ENCODE results near the gene TRIM75. TPM values are rescaled to one million over a fixed set of nuclear protein-coding genes. Genes with fewer than 3 reads are reported as not detected.

The TRIM75 gene
- polyA plus RNA-seq, 1 of the 3 experiments (the other 2 are of a cell fraction): not detected

DNA sequence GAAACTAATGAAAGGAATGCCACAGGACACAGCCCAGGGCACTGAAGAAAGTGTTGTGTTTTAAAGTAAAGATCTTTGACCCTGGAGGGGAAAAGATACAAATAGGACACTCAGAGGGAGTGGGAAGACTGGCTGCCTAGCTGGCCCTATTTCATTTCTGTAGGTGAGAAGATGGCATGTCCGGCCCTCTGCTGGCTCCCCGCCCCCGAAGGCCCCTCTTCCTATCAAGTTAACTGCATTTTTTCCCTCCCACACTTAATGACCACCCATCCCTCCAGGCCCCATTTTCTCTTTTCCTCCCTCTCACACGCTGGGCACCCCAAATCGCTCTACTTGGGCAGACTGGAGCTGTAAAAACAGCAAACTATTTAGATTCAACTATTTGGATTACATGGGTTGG is 5.5 kb upstream of the TRIM75 start (continued):
- TF ChIP-seq, protein P1, sequence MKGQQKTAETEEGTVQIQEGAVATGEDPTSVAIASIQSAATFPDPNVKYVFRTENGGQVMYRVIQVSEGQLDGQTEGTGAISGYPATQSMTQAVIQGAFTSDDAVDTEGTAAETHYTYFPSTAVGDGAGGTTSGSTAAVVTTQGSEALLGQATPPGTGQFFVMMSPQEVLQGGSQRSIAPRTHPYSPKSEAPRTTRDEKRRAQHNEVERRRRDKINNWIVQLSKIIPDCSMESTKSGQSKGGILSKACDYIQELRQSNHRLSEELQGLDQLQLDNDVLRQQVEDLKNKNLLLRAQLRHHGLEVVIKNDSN (IDR thresholded peaks at IDR 0.05; ENCODE audit: borderline replicate concordance, low read depth): no peak
- TF ChIP-seq TAF1 (IDR thresholded peaks at IDR 0.05; ENCODE audit: borderline replicate concordance, low read depth, low read length) (no peak), EZH2phosphoT487 (IDR thresholded peaks at IDR 0.05; ENCODE audit: borderline replicate concordance, low read depth) (no peak)
- TF ChIP-seq, protein P2, sequence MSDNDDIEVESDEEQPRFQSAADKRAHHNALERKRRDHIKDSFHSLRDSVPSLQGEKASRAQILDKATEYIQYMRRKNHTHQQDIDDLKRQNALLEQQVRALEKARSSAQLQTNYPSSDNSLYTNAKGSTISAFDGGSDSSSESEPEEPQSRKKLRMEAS (IDR thresholded peaks at IDR 0.05; ENCODE audit: low read depth): no peak

DNA sequence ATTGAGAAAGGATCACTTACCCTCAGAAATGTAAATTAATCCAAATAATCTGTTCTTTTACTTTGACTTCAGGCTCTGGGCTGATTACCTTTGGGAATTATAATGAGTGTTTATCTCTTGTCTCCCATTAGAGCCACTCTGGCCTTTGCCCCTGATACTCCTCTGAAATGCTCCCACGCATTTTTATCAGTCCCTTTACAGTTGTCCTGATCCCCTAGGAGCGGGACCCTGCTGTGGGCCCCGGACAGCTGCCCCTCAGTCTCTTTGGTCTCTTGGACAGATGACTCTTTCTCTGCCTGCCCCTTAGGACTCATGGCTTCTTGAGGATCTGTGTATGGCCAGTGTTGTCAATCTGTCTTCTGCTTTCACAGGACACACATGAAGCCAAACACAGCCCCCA is 1.0 kb upstream of the TRIM75 start:
- WGBS (ENCODE audit: low lambda C conversion rate): 21% methylated on average over 3 of the region's 3 CpGs
- Histone ChIP-seq H3K4me2 (no peak overlapping the region), H3K9me3 (no peaks in the 10 kb centered on the region), H3K27me3 (ENCODE audit: insufficient read depth) (no peaks in the 10 kb centered on the region; the same call in 1 of the 2 replicates), H2AFZ (ENCODE audit: low read depth) (no peak overlapping the region), H3K79me2 (ENCODE audit: insufficient read depth) (no peaks in the 10 kb centered on the region), H3K4me1 (ENCODE audit: control insufficient read depth in 1 of 2, insufficient read depth in 2 of 2, low read depth in 1 of 2, low read length in 1 of 2) (no peaks in the 10 kb centered on the region), H3K36me3 (replicated peaks in 1 of 2; ENCODE audit: control insufficient read depth in 1 of 2, insufficient read depth in 2 of 2, low read length in 1 of 2) (no peaks in the 10 kb centered on the region), H3F3A (replicated peaks; ENCODE audit: insufficient read depth) (no peaks in the 10 kb centered on the region), H4K20me1 (ENCODE audit: insufficient read depth) (no peaks in the 10 kb centered on the region), H3K9me2 (no peaks in the 10 kb centered on the region), H3K27ac (ENCODE audit: low read depth in 2 of 2, low read length in 1 of 2) (no peak overlapping the region), H3K9ac (no peak overlapping the region), H3K4me3 (ENCODE audit: low read depth in 2 of 2, low read length in 1 of 2) (no peak overlapping the region)
- ChIA-PET POLR2A (no interaction called here), CTCF (interaction anchor here (0.9 kb wide), 1 partner anchor 111 kb away, joined by 3 read pairs; no protein-coding TSS in a partner anchor)
- TF ChIP-seq, protein P3, sequence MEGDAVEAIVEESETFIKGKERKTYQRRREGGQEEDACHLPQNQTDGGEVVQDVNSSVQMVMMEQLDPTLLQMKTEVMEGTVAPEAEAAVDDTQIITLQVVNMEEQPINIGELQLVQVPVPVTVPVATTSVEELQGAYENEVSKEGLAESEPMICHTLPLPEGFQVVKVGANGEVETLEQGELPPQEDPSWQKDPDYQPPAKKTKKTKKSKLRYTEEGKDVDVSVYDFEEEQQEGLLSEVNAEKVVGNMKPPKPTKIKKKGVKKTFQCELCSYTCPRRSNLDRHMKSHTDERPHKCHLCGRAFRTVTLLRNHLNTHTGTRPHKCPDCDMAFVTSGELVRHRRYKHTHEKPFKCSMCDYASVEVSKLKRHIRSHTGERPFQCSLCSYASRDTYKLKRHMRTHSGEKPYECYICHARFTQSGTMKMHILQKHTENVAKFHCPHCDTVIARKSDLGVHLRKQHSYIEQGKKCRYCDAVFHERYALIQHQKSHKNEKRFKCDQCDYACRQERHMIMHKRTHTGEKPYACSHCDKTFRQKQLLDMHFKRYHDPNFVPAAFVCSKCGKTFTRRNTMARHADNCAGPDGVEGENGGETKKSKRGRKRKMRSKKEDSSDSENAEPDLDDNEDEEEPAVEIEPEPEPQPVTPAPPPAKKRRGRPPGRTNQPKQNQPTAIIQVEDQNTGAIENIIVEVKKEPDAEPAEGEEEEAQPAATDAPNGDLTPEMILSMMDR (IDR thresholded peaks at IDR 0.05): no peak
- TF ChIP-seq TEAD4 (IDR thresholded peaks at IDR 0.05; ENCODE audit: borderline replicate concordance, insufficient read depth) (no peak), FOXJ3 (CRISPR knock-in tag; IDR thresholded peaks at IDR 0.05) (no peak), NRF1 (IDR thresholded peaks at IDR 0.05; ENCODE audit: low read depth, low read length) (no peak), SMC3 (IDR thresholded peaks at IDR 0.05; ENCODE audit: low read depth, low read length) (no peak)
- DNase-seq: no peak

DNA sequence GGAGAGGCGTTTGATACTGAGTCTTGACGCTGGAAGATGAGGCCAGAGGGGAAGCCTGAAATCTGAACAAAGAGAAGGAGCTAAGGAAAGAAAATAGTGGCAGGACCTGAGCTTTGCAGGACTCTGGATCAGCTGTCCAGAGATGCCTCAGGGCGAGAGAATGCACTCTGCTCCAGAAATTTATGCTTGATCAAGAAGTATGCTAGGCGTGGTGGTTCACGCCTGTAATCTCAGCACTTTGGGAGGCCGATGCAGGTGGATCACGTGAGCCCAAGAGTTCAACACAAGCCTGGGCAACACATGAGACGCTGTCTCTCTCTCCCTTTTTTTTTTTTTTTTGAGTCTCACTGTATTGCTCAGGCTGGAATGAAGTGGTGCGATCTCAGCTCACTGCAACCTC is 1.9 kb downstream of the TRIM75 start:
- Histone ChIP-seq H2AFZ (ENCODE audit: low read depth) (no peak overlapping the region), H3K4me2 (no peak overlapping the region), H4K20me1 (ENCODE audit: insufficient read depth) (no peaks in the 10 kb centered on the region), H3K79me2 (ENCODE audit: insufficient read depth) (no peaks in the 10 kb centered on the region), H3K9me2 (no peaks in the 10 kb centered on the region), H3K4me1 (ENCODE audit: control insufficient read depth in 1 of 2, insufficient read depth in 2 of 2, low read depth in 1 of 2, low read length in 1 of 2) (no peaks in the 10 kb centered on the region; a peak in 1 of 4 replicates), H3K4me3 (ENCODE audit: low read depth in 2 of 2, low read length in 1 of 2) (no peak overlapping the region), H3K36me3 (replicated peaks in 1 of 2; ENCODE audit: control insufficient read depth in 1 of 2, insufficient read depth in 2 of 2, low read length in 1 of 2) (no peaks in the 10 kb centered on the region), H3K27me3 (ENCODE audit: insufficient read depth) (no peaks in the 10 kb centered on the region; the same call in 1 of the 2 replicates), H3F3A (replicated peaks; ENCODE audit: insufficient read depth) (no peaks in the 10 kb centered on the region), H3K27ac (ENCODE audit: low read depth in 2 of 2, low read length in 1 of 2) (no peak overlapping the region), H3K9me3 (no peaks in the 10 kb centered on the region), H3K9ac (no peak overlapping the region)
- CTCF ChIA-PET: no interaction called here
- DNase-seq: no peak
- WGBS (ENCODE audit: low lambda C conversion rate): 37% methylated on average over 9 of the region's 9 CpGs
- POLR2A ChIA-PET: no interaction called here
- TF ChIP-seq MEF2A (IDR thresholded peaks at IDR 0.05; ENCODE audit: borderline replicate concordance, low read depth) (no peak), GATA2 (CRISPR knock-in tag; IDR thresholded peaks at IDR 0.05) (no peak), YY1 (IDR thresholded peaks at IDR 0.05; ENCODE audit: low read depth) (no peak), RXRA (IDR thresholded peaks at IDR 0.05; ENCODE audit: borderline replicate concordance, low read depth) (no peak), MXI1 (IDR thresholded peaks at IDR 0.05; ENCODE audit: low read depth, low read length) (no peak), NFIC (IDR thresholded peaks at IDR 0.05; ENCODE audit: borderline replicate concordance) (no peak), CHD2 (IDR thresholded peaks at IDR 0.05; ENCODE audit: low read length, partially characterized antibody) (no peak), FOSL2 (IDR thresholded peaks at IDR 0.05; ENCODE audit: borderline replicate concordance, low read depth) (no peak), FOXJ3 (CRISPR knock-in tag; IDR thresholded peaks at IDR 0.05) (no peak), TCF12 (IDR thresholded peaks at IDR 0.05) (no peak), GABPA (IDR thresholded peaks at IDR 0.05; ENCODE audit: low read depth) (no peak), RAD21 (IDR thresholded peaks at IDR 0.05; ENCODE audit: low read length) (no peak), TEAD4 (IDR thresholded peaks at IDR 0.05; ENCODE audit: borderline replicate concordance, insufficient read depth) (no peak)
- TF ChIP-seq, protein P1 (IDR thresholded peaks at IDR 0.05; ENCODE audit: borderline replicate concordance, low read depth): no peak
- TF ChIP-seq, protein P3 (IDR thresholded peaks at IDR 0.05): no peak

Data from SK-N-SH (cell line).